GM18873 (cell line): ENCODE data around the gene CCDC63.
"Not testable (repeated sequence)": the region's sequence is repeated elsewhere in the genome, so short reads cannot be mapped to it uniquely, and the experiment has no call there.

Experiments used
- ATAC-seq: cut with Tn5 transposase; IDR thresholded peaks from one replicate; pipeline ENCODE4 v1.9.1; 2021; ENCODE audit warnings: mild to moderate bottlenecking, moderate library complexity, moderate number of reproducible peaks; ENCODE audit not compliant: unreplicated experiment, low FRiP score

Gene CCDC63

GRCh38 chr12:110844131-110844530 is 2.7 kb upstream of the CCDC63 start:
- no peak for ATAC-seq

- no peak for ATAC-seq
Measured at GRCh38 chr12:110844551-110845338, 2.0 kb upstream of the CCDC63 start.

- no peak for ATAC-seq
Measured at GRCh38 chr12:110845339-110845682, 1.5 kb upstream of the CCDC63 start.

- no peak for ATAC-seq
Measured at GRCh38 chr12:110848314-110848923, 1.6 kb downstream of the CCDC63 start.

- no peak for ATAC-seq
Measured at GRCh38 chr12:110849221-110849620, 2.4 kb downstream of the CCDC63 start.

GRCh38 chr12:110849748-110850403 is 3.1 kb downstream of the CCDC63 start:
- ATAC-seq, result no peak

GRCh38 chr12:110850762-110851161 is 4.0 kb downstream of the CCDC63 start:
- ATAC-seq, result no peak

GRCh38 chr12:110853836-110854235 is 7.0 kb downstream of the CCDC63 start:
- ATAC-seq, result no peak

- no peak for ATAC-seq
Measured at GRCh38 chr12:110856542-110856941, 9.8 kb downstream of the CCDC63 start.

GRCh38 chr12:110857528-110857927 is 10.7 kb downstream of the CCDC63 start:
- no peak for ATAC-seq

- not testable (repeated sequence) for ATAC-seq
Measured at GRCh38 chr12:110857954-110858353, 11.2 kb downstream of the CCDC63 start.

GRCh38 chr12:110858848-110859247 is 12.1 kb downstream of the CCDC63 start:
- no peak for ATAC-seq

- ATAC-seq, result no peak
Measured at GRCh38 chr12:110860833-110861296, 14.1 kb downstream of the CCDC63 start.

- ATAC-seq, result no peak
Measured at GRCh38 chr12:110861729-110862128, 14.9 kb downstream of the CCDC63 start.

- ATAC-seq, result no peak
Measured at GRCh38 chr12:110862329-110862728, 15.5 kb downstream of the CCDC63 start.

- ATAC-seq, result no peak
Measured at GRCh38 chr12:110863161-110863560, 16.4 kb downstream of the CCDC63 start.

GRCh38 chr12:110865521-110865920 is 18.7 kb downstream of the CCDC63 start:
- ATAC-seq, result no peak

GRCh38 chr12:110869026-110869425 is 22.2 kb downstream of the CCDC63 start:
- ATAC-seq, result no peak

- ATAC-seq, result no peak
Measured at GRCh38 chr12:110869803-110870202, 23.0 kb downstream of the CCDC63 start.

GRCh38 chr12:110872100-110872499 is 25.3 kb downstream of the CCDC63 start:
- no peak for ATAC-seq

- no peak for ATAC-seq
Measured at GRCh38 chr12:110874351-110874750, 27.6 kb downstream of the CCDC63 start.

GRCh38 chr12:110874781-110875180 is 28.0 kb downstream of the CCDC63 start:
- ATAC-seq, result no peak
